Epithelial cell of esophagus (primary cell): Measurements from ENCODE around the gene TGDS.

Experiments
- DNase-seq: peaks from one replicate; pipeline ENCODE4 v3.0.0; 2010; ENCODE audit warnings: low read depth
- H3K4me3 ChIP-seq: 2 replicates; pipeline ENCODE4 v1.5.1; 2011; ENCODE audit warnings: mild to moderate bottlenecking, low read length, control low read depth
- CTCF ChIP-seq: IDR thresholded peaks from 2 replicates; pipeline ENCODE4 v1.5.1; 2011; ENCODE audit warnings: low read depth, mild to moderate bottlenecking, low read length, control low read depth, inconsistent platforms; ENCODE audit not compliant: insufficient read depth; ENCODE audit errors: missing control alignments

TGDS gene

GRCh38 chr13:94630858-94631257 is 34.9 kb upstream of the TGDS start:
- TF ChIP-seq CTCF, result no peak
- DNase-seq, result no peak

GRCh38 chr13:94623316-94623715 is 27.4 kb upstream of the TGDS start:
- no peak for TF ChIP-seq CTCF
- no peak for DNase-seq

More at GRCh38 chr13:94630858-94631257, 34.9 kb upstream of the TGDS start:
- H3K4me3 ChIP-seq, result no peak overlapping the region

GRCh38 chr13:94622344-94622743 is 26.4 kb upstream of the TGDS start:
- no peak for TF ChIP-seq CTCF
- no peak overlapping the region for H3K4me3 ChIP-seq
- DNase-seq, result no peak

More at GRCh38 chr13:94623316-94623715, 27.4 kb upstream of the TGDS start:
- H3K4me3 ChIP-seq, result no peak overlapping the region

GRCh38 chr13:94620286-94620896 is 24.4 kb upstream of the TGDS start:
- peak; percentile 68 for DNase-seq

GRCh38 chr13:94617389-94618000 is 21.5 kb upstream of the TGDS start:
- DNase-seq, result no peak
- TF ChIP-seq CTCF, result peak; percentile 57
- H3K4me3 ChIP-seq, result no peak overlapping the region

More at GRCh38 chr13:94620286-94620896, 24.4 kb upstream of the TGDS start:
- peak; percentile 93 for TF ChIP-seq CTCF
- H3K4me3 ChIP-seq, result no peak overlapping the region

- H3K4me3 ChIP-seq, result no peak overlapping the region
- no peak for TF ChIP-seq CTCF
- DNase-seq, result no peak
Observed at GRCh38 chr13:94613051-94613450, 17.1 kb upstream of the TGDS start.

GRCh38 chr13:94612050-94612449 is 16.1 kb upstream of the TGDS start:
- DNase-seq, result no peak
- no peak overlapping the region for H3K4me3 ChIP-seq
- TF ChIP-seq CTCF, result no peak
